Adrenal gland (tissue), 12 donors: ENCODE results near the gene ALPK1. TPM values are rescaled to one million over a fixed set of nuclear protein-coding genes. Genes with fewer than 3 reads are reported as not detected.

ENCODE experiments used
- DNase-seq, 7 donors: peaks; one replicate each; pipeline ENCODE4 v3.0.0-alpha.2; 2019 to 2020
- H3K27ac ChIP-seq, 5 donors: fragments of 200-600 bp; sonication (generic) in 4 of 5; 1 replicate in 3 of 5; 2 replicates in 2 of 5; pipeline versions ENCODE4 v1.5.1 to v1.8.0; 2016 to 2020; ENCODE audit warnings: mild to moderate bottlenecking in 1 of 5
- H3K27me3 ChIP-seq: fragments of 200-600 bp; 2 replicates; pipeline ENCODE4 v1.8.0; 2021
- H3K36me3 ChIP-seq, 2 donors: fragments of 200-600 bp; replicated peaks in 1 of 2; 1 replicate in 1 of 2; 2 replicates in 1 of 2; pipeline versions ENCODE4 v1.5.1 to v1.8.0; 2018 to 2022
- H3K4me1 ChIP-seq, 2 donors: fragments of 200-600 bp; replicated peaks in 1 of 2; 1 replicate in 1 of 2; 2 replicates in 1 of 2; pipeline versions ENCODE4 v1.5.1 to v1.8.0; 2018 to 2021
- H3K4me3 ChIP-seq, 4 donors: fragments of 200-600 bp; sonication (generic) in 3 of 4; one replicate each; pipeline ENCODE4 v1.5.1; 2016 to 2018
- H3K9me3 ChIP-seq, 3 donors: fragments of 200-600 bp; sonication (generic) in 1 of 3; replicated peaks in 1 of 3; 1 replicate in 2 of 3; 2 replicates in 1 of 3; pipeline versions ENCODE4 v1.5.1 to v1.8.0; 2016 to 2021
- POLR2A ChIP-seq, 2 donors: fragments of 450-650 bp; IDR thresholded peaks; one replicate each; pipeline ENCODE4 v1.6.1; 2017; ENCODE audit warnings: antibody characterized with exemption in 2 of 2, mild to moderate bottlenecking in 2 of 2, moderate library complexity in 1 of 2
- WGBS, 4 donors: extraction: QIAGEN DNeasy Blood & Tissue Kit in 2 of 4; methylation state at CpG; one replicate each; pipeline versions ENCODE4 v1.1.5 to v1.1.7; 2013 to 2017; 5-methylcytosine and 5-hydroxymethylcytosine counted together
- intact Hi-C, 2 donors: fragments of 100-400 bp; cut with DNase I; formaldehyde crosslinking; loops; one replicate each; pipeline versions ENCODE4 v1.14.1 to v1.15.0; 2022 to 2023
- polyA plus RNA-seq, 3 donors: library from polyadenylated mRNA; stranded (reverse); fragments of 200-250 nt in 2 of 3; fragments of 350-450 nt in 1 of 3; fragmentation: Illumina TruSeq in 1 of 3; extraction: RNeasy Lipid Tissue Mini Kit (QIAGEN cat#74804) in 1 of 3; gene quantifications; one replicate each; pipeline ENCODE4 v1.2.3, GENCODE V29; 2013 to 2014
- total RNA-seq, 9 donors: library from RNA; depleted of rRNA in 4 of 9; stranded (reverse); fragments of >200 nt in 4 of 9; fragments of 120-200 nt in 1 of 9; fragmentation: NEBNext Ultra II Directional in 1 of 9; extraction: Animal tissue kit (Norgen Biotek cat#: 25700) in 1 of 9; gene quantifications; one replicate each; pipeline versions ENCODE4 v1.1.0 to v1.2.4, GENCODE V29; 2013 to 2023
- TF ChIP-seq, protein P1 (sequence below), 6 experiments: fragments of 450-650 bp in 4 of 6; fragments of 200-600 bp in 2 of 6; sonication (generic) in 1 of 6; IDR thresholded peaks; 1 replicate in 5 of 6; 2 replicates in 1 of 6; pipeline versions ENCODE4 v1.5.1 to v1.8.0; 2016 to 2021; ENCODE audit warnings: antibody characterized with exemption in 6 of 6, mild to moderate bottlenecking in 2 of 6, moderate library complexity in 1 of 6
- donor health status: healthy with polysubstance abuse.
- donor health status: Bipolar disorder and iron deficiency.
- donor health status: DM: yes; HTN: yes; CAD: no.
- donor health status: DM: no; HTN: no; CAD: no.
- donor health status: DM: no; HTN: no; CAD: no.
- donor health status: DM: yes; HTN: yes; CAD: no.

ALPK1 gene
- total and polyA plus RNA-seq, 12 donors: 6.0 to 50.4 (median 14.4) TPM

DNA sequence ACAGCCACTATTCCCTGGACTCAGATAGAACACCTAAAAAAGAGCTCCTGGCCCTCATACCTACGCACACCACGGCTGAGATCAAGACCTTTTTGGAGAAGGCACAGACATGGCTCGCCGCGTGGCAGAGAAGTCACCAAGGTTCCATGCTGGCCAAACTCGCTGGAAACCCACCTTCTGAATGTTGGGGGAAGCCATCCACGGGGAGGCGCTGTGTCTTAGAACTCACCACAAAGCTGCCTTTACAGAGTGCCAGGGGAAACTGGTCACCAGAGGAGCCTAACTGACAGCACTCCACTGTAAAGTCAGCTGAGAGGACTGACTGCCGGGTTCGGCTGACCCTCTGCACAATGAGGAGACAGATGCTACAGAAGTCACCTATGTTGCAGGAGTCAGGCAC is 120.9 kb downstream of the ALPK1 start:
- intact Hi-C loops: no loop called here
- DNase-seq: no peak

DNA sequence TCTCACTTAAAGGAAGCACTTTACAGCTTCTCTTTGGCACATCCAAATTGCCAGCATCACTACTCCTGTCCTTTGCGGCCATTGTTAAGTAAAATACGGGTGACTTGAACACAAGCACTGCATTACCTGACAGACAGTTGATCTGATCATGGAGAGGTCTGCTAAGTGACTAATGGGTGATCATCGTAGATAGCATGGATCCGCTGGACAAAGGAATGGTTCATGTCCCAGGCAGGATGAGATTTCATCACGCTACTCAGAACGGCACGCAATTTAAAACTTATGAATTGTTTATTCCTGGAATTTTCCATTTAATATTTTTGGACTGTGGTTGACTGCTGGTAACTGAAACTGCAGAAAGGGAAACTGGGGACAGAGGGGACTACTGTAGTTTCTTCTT is 124.7 kb downstream of the ALPK1 start:
- no peaks in the 10 kb centered on the region for H3K9me3 ChIP-seq
- no peaks in the 10 kb centered on the region for H3K27me3 ChIP-seq
- no peak overlapping the region for H3K4me3 ChIP-seq
- no peaks in the 10 kb centered on the region for H3K4me1 ChIP-seq
- TF ChIP-seq, protein P1, sequence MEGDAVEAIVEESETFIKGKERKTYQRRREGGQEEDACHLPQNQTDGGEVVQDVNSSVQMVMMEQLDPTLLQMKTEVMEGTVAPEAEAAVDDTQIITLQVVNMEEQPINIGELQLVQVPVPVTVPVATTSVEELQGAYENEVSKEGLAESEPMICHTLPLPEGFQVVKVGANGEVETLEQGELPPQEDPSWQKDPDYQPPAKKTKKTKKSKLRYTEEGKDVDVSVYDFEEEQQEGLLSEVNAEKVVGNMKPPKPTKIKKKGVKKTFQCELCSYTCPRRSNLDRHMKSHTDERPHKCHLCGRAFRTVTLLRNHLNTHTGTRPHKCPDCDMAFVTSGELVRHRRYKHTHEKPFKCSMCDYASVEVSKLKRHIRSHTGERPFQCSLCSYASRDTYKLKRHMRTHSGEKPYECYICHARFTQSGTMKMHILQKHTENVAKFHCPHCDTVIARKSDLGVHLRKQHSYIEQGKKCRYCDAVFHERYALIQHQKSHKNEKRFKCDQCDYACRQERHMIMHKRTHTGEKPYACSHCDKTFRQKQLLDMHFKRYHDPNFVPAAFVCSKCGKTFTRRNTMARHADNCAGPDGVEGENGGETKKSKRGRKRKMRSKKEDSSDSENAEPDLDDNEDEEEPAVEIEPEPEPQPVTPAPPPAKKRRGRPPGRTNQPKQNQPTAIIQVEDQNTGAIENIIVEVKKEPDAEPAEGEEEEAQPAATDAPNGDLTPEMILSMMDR (IDR thresholded peaks at IDR 0.05): no peak
- no peak for TF ChIP-seq POLR2A (IDR thresholded peaks at IDR 0.05)
- no peak overlapping the region for H3K27ac ChIP-seq
- intact Hi-C loops: no loop called here
- 93 to 99% (median 95%) methylated on average over 7 of the region's 7 CpGs for WGBS, 4 donors
- H3K36me3 ChIP-seq: no peaks in the 10 kb centered on the region
- DNase-seq: no peak

More for the DNA sequence above, 120.9 kb downstream of the ALPK1 start:
- TF ChIP-seq POLR2A (IDR thresholded peaks at IDR 0.05): no peak
- TF ChIP-seq, protein P1 (IDR thresholded peaks at IDR 0.05): no peak
- H3K27ac ChIP-seq: no peak overlapping the region
- no peaks in the 10 kb centered on the region for H3K4me1 ChIP-seq
- H3K4me3 ChIP-seq: no peak overlapping the region
- 55 to 76% (median 75%) methylated on average over 10 of the region's 10 CpGs for WGBS, 4 donors
- H3K36me3 ChIP-seq: no peaks in the 10 kb centered on the region
- H3K9me3 ChIP-seq: no peaks in the 10 kb centered on the region
- no peaks in the 10 kb centered on the region for H3K27me3 ChIP-seq

DNA sequence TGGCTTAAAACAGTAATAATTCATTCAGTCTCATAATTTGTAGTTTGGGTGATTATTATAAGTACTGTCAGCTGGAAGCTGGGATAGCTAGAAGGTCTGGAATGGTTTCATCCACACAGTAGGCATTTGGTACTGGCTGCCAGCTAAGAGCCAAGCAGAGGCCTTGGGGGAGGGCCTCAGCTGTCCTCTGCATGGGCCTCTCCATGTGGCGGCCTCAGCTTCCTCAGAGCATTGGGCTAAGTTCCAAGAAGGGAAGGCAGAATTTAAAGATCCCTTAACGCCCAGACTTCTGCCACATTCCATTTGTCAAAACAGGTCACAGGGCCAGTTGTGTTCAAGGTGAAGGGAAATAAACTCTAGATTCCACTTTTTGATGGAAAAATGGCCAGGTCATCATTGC is 125.5 kb downstream of the ALPK1 start:
- intact Hi-C loops: no loop called here
- no peak for DNase-seq
- Histone ChIP-seq H3K4me3 (no peak overlapping the region), H3K36me3 (no peaks in the 10 kb centered on the region), H3K27me3 (no peaks in the 10 kb centered on the region), H3K27ac (no peak overlapping the region), H3K9me3 (no peaks in the 10 kb centered on the region), H3K4me1 (no peaks in the 10 kb centered on the region)
- TF ChIP-seq, protein P1 (IDR thresholded peaks at IDR 0.05): no peak
- 73 to 82% (median 78%) methylated on average over 2 of the region's 2 CpGs for WGBS, 4 donors

DNA sequence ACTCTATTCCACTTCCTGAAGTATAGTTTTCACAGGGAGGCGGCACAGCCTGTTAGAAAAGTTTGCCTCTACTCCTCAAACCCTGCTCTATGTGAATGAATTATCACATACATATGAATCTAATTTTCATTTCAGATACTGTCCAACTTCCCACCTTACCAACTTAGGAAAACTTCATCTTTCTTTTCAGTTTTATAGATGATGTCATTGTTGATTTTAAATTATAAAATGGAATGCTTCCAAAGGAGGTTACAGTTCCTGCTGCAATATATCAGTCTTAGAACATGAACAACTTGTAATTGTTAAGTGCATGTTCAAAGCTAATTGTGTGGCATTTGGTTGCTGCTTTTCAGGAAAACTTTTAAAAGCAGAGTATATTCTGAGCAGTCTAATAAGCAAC is 126.4 kb downstream of the ALPK1 start:
- Histone ChIP-seq H3K4me1 (no peaks in the 10 kb centered on the region), H3K4me3 (no peak overlapping the region), H3K36me3 (no peaks in the 10 kb centered on the region), H3K9me3 (no peaks in the 10 kb centered on the region), H3K27ac (no peak overlapping the region), H3K27me3 (no peaks in the 10 kb centered on the region)
- TF ChIP-seq, protein P1 (IDR thresholded peaks at IDR 0.05): no peak
- no peak for TF ChIP-seq POLR2A (IDR thresholded peaks at IDR 0.05)
- no peak for DNase-seq
- 85 to 98% (median 91%) methylated on average over 1 of the region's 1 CpG for WGBS, 4 donors
- intact Hi-C loops: no loop called here
